Measurements from ENCODE around the gene RASSF7. TPM values are rescaled to one million over a fixed set of nuclear protein-coding genes. Genes with fewer than 3 reads are reported as not detected.
"Not testable (repeated sequence)": the region's sequence is repeated elsewhere in the genome, so short reads cannot be mapped to it uniquely, and the experiment has no call there.

The RASSF7 gene
- total RNA-seq, 1 experiment from 2014 or later: 8.8 TPM

GRCh38 chr11:565921-566509 is 5.2 kb downstream of the RASSF7 start:
- DNase-seq (ENCODE audit: low read depth): no peak

GRCh38 chr11:567011-567628 is 6.3 kb downstream of the RASSF7 start:
- peak; percentile 6 for DNase-seq (ENCODE audit: low read depth)

GRCh38 chr11:567629-568292 is 7.0 kb downstream of the RASSF7 start:
- no peak for DNase-seq (ENCODE audit: low read depth)

- peak; percentile 92 for DNase-seq (ENCODE audit: low read depth)
These were observed 7.8 kb downstream of the RASSF7 start for GRCh38 chr11:568306-569157.

- DNase-seq (ENCODE audit: low read depth): no peak
These were observed 8.6 kb downstream of the RASSF7 start for GRCh38 chr11:569158-569885.

GRCh38 chr11:571802-572185 is 11.0 kb downstream of the RASSF7 start:
- DNase-seq (ENCODE audit: low read depth): no peak

- no peak for DNase-seq (ENCODE audit: low read depth)
These were observed 12.5 kb downstream of the RASSF7 start for GRCh38 chr11:573146-573759.

- not testable (repeated sequence) for DNase-seq (ENCODE audit: low read depth)
These were observed 13.3 kb downstream of the RASSF7 start for GRCh38 chr11:574031-574570.

GRCh38 chr11:574632-575312 is 14.0 kb downstream of the RASSF7 start:
- DNase-seq (ENCODE audit: low read depth): peak; percentile 7

- DNase-seq (ENCODE audit: low read depth): no peak
These were observed 14.7 kb downstream of the RASSF7 start for GRCh38 chr11:575313-575995.

- DNase-seq (ENCODE audit: low read depth): peak; percentile 92
These were observed 15.4 kb downstream of the RASSF7 start, which contains the start of gene PHRF1 for GRCh38 chr11:575996-576768. TSS of gene PHRF1 (plus strand) at chr11:576470. CDS start at chr11:581513, 5,043 bp downstream.

- peak; percentile 7 for DNase-seq (ENCODE audit: low read depth)
These were observed 16.2 kb downstream of the RASSF7 start for GRCh38 chr11:576811-577610.

- DNase-seq (ENCODE audit: low read depth): no peak
These were observed 16.8 kb downstream of the RASSF7 start for GRCh38 chr11:577611-577894.

GRCh38 chr11:578276-579035 is 17.7 kb downstream of the RASSF7 start:
- no peak for DNase-seq (ENCODE audit: low read depth)

- DNase-seq (ENCODE audit: low read depth): peak; percentile 23
These were observed 19.2 kb downstream of the RASSF7 start for GRCh38 chr11:579830-580601.

- no peak for DNase-seq (ENCODE audit: low read depth)
These were observed 20.6 kb downstream of the RASSF7 start for GRCh38 chr11:581342-581741.
